ENCODE measurements around the gene TARBP1.
A peak's percentile ranks its signal among the peaks of the same experiment; 100 is the strongest.
"Not testable (repeated sequence)": the region's sequence is repeated elsewhere in the genome, so short reads cannot be mapped to it uniquely, and the experiment has no call there.

The TARBP1 gene

GRCh38 chr1:234505769-234506102 lies 26.8 kb upstream of the TARBP1 start:
- DNase-seq, result no peak

- DNase-seq, result no peak
Observed at GRCh38 chr1:234504969-234505768, 26.2 kb upstream of the TARBP1 start.

GRCh38 chr1:234504251-234504650 lies 25.3 kb upstream of the TARBP1 start:
- not testable (repeated sequence) for DNase-seq

GRCh38 chr1:234503193-234504050 lies 24.4 kb upstream of the TARBP1 start:
- no peak for DNase-seq

- no peak for DNase-seq
Observed at GRCh38 chr1:234502785-234503184, 23.8 kb upstream of the TARBP1 start.

- no peak for DNase-seq
Observed at GRCh38 chr1:234500269-234500668, 21.3 kb upstream of the TARBP1 start.

GRCh38 chr1:234499943-234500245 lies 20.9 kb upstream of the TARBP1 start:
- no peak for DNase-seq

- peak; percentile 42 for DNase-seq
Observed at GRCh38 chr1:234499119-234499942, 20.4 kb upstream of the TARBP1 start.

- DNase-seq, result no peak
Observed at GRCh38 chr1:234498448-234499118, 19.6 kb upstream of the TARBP1 start.

GRCh38 chr1:234497589-234497988 lies 18.6 kb upstream of the TARBP1 start:
- DNase-seq, result no peak

GRCh38 chr1:234495231-234495990 lies 16.4 kb upstream of the TARBP1 start:
- no peak for DNase-seq

- no peak for DNase-seq
Observed at GRCh38 chr1:234494049-234494448, 15.1 kb upstream of the TARBP1 start.

- DNase-seq, result no peak
Observed at GRCh38 chr1:234490793-234491479, 12.0 kb upstream of the TARBP1 start.

- no peak for DNase-seq
Observed at GRCh38 chr1:234489698-234490077, 10.7 kb upstream of the TARBP1 start.

GRCh38 chr1:234489007-234489697 lies 10.2 kb upstream of the TARBP1 start:
- no peak for DNase-seq

- no peak for DNase-seq
Observed at GRCh38 chr1:234488054-234489006, 9.4 kb upstream of the TARBP1 start.

- no peak for DNase-seq
Observed at GRCh38 chr1:234486858-234487840, 8.2 kb upstream of the TARBP1 start.

- no peak for DNase-seq
Observed at GRCh38 chr1:234484991-234485739, 6.2 kb upstream of the TARBP1 start.
